Loucy (cell line): Measurements from ENCODE around the gene TBC1D1.

Experiments used
- CTCF ChIP-seq: fragments of 200-600 bp; sonication (generic); conservative IDR thresholded peaks from 2 replicates; pipeline ENCODE4 v1.5.1; 2014; ENCODE audit warnings: mild to moderate bottlenecking, antibody characterized with exemption, low read length
- EZH2phosphoT487 ChIP-seq: fragments of 200-600 bp; IDR thresholded peaks from 2 replicates; pipeline ENCODE4 v1.6.1; 2018; ENCODE audit warnings: antibody characterized with exemption, mild to moderate bottlenecking, moderate library complexity, borderline replicate concordance

GRCh38 chr4:38088321-38088720 is 197.4 kb downstream of the TBC1D1 start:
- TF ChIP-seq EZH2phosphoT487 (no peak), CTCF (no peak)
